ENCODE data around the gene DENND4A.
A peak's percentile ranks its signal among the peaks of the same experiment; 100 is the strongest.

DENND4A gene

GRCh38 chr15:65666257-65666656, 125.8 kb downstream of the DENND4A start:
- peak; percentile 20 for DNase-seq (ENCODE audit: low spot score)

GRCh38 chr15:65663521-65663920, 128.6 kb downstream of the DENND4A start:
- DNase-seq (ENCODE audit: low spot score), result no peak

DNA sequence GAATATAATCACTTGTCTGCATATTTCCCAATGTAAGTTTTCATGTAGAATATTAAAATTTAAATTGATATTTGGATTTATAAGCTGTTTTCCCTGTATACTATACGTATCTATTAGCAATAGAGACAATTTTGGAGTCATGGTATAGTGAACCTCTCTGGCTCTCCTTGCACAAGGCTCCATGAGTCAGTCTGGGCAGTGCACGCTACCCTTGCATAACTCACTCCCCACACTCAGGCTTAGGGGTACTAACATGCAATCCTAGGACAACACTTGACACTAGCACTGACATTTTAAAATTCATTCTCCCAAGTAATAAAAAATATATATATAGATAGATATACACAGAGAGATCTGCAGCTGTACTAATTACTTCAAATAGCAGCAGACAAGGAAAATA, 131.2 kb downstream of the DENND4A start:
- DNase-seq (ENCODE audit: low spot score), result no peak

DNA sequence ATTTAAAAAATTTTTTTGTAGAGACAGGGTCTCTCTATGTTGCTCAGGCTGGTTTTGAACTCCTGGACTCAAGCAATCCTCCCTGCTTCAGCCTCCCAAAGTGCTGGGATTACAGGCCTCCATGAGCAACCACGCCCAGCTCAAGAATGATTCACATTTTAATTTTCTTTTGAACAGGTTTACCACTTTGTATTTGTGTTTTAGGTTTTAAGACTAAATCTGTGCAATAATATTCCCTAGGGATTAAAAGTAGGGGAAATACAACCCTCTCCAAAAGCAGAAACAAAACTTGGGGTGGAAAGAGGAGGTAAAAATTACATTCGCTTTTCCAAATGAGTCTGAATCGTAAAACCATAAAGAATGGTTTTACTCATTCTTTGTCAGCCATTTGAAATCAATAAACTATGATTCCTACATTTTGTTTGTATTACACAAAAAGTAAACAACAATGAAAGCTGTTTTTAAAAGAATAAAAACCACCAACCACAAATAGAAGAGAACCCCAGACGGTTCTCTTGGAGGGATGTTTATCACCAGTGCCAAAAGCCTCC, 132.5 kb downstream of the DENND4A start:
- no peak for DNase-seq (ENCODE audit: low spot score)

DNA sequence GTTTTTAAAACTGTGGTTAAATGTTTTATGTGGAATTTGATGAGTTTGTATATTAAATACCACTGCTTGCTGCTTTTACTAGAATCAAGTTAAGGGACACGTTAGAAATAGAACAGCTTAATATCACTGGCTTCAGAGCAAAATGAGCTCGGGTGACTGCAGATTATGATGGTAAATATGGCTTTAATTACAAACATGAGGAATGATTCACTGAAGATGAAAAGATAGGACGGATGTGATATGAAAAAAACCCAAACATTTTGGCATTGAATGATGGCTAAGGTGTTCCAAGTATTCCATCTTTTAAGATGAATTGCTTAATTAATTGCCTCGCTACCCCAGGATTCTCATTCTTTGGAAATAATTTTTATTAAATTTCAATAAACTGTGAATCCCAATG, 136.6 kb downstream of the DENND4A start:
- no peak for DNase-seq (ENCODE audit: low spot score)

DNA sequence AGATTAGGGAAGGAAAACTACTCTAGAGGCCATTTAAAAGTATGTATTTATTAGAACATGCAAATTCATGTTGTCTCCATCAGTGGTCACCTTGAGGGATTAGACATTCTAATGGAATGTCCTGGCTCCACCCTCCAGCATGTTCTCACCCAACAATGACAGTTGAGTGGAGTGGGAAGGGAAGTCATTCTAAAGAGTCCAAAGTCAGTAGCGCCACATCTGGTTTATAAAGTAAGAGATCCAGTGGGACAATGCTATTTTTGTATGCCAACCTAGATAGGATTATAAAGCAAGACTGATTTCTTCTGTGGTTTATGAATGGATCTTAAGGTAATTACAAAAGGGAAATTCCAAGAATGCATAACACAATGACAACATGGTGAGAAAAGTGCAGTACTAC, 137.1 kb downstream of the DENND4A start:
- no peak for DNase-seq (ENCODE audit: low spot score)

DNA sequence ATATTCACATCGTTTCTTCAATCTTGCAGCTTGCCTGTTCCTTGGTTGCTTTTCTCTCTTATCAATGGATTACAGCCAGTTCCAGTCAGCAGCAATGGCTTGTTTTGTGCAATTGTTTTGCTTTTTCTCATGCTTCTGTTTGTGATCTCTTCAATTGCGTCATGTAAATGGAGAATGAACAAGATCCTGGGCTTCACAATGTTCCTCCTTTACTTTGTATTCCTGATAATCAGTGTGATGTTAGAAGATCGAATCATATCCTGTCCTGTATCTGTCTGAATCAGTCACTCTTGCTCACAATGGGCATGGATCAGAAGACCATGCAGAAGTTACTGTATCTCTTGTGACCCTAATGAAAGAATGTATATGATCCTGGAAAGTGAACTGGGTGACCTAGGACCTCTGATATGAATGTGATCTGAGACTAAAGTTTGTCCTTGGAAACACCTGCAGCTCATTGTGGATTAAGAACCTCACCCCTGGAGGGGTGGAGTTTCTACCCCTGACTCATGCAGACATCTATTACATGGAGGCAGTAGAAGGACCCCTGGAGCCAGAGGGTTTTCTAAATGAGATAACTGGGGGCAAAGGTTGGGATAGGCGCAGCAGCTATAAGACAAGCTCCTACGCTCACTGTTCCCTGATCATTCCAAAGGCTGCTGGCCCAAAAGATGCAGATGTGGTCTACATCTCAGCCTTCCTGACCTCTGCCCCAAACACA, 138.1 kb downstream of the DENND4A start:
- no peak for DNase-seq (ENCODE audit: low spot score)

DNA sequence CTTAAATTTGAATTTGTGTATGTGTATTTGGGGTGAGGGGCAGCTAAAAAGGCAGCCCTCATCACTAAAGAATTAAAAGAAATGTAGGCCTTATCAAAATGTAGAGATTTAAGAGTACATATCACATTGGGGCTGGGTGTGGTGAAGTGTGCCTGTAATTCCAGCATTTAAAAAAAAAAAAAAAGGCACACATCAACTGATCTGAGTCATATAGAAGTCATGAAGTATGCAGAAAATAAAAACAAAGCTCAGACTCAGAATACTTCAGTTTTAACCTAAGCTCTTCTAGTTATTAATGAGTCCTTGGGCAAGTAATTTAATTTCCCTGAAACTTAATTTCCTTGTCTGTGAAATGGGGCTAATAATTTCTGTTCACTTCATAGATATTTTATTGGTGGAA, 138.8 kb downstream of the DENND4A start:
- no peak for DNase-seq (ENCODE audit: low spot score)

- DNase-seq (ENCODE audit: low spot score), result no peak
These were observed 140.0 kb downstream of the DENND4A start for GRCh38 chr15:65651831-65652749.

DNA sequence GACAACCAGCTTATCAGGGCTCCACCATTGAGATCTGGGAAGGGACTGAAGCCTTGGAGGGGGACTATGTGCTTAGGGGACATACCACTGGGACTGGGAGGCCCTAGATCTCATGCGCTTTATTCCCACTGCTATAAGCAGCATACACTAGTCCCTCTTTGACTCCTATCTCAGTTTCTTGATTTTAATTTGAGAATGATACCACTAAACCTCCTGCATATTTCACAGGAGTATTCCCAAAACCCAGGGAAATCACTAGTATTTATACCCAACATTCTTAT, 141.1 kb downstream of the DENND4A start:
- DNase-seq (ENCODE audit: low spot score), result no peak

GRCh38 chr15:65650312-65651041, 141.6 kb downstream of the DENND4A start:
- DNase-seq (ENCODE audit: low spot score), result no peak

DNA sequence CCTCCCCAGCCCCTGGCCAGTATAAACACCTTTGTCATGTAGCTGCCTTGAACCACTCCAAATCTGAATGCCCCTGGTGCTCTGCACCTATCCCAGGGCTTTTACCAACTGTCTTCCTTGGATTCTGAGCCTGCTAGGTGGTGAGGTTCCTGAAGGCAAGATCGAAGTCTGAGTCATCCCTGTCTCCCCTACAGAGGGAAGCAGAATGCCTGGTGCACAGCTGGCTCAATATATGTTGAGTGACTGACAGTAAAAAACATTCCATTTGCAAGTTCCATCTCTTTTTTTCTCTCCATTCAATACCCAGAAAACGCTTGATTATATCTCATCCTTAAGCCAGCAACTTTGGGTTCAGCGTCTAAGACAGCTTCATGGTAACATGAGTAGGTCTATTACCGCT, 145.6 kb downstream of the DENND4A start:
- DNase-seq (ENCODE audit: low spot score), result no peak

GRCh38 chr15:65645392-65645791, 146.7 kb downstream of the DENND4A start:
- no peak for DNase-seq (ENCODE audit: low spot score)

DNA sequence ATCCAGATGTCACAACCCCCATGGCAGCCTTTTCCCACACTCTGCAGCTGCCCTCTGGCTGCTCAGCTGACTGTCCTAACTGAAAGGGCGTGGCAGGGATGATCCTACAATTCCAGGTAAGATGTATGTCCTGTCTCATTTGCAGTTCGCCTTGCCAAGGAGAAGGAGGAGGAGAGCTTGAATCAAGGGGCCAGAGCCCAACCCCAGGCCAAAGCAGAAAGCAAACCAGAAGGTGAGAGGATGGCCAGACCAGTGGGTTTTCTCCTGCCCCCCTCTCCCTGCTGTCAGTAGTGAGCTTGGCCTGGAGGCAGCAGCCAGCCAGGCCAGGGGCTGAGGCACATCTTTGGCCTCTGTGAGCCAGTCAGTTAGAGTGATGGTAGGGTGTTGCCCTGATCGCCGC, 147.8 kb downstream of the DENND4A start:
- no peak for DNase-seq (ENCODE audit: low spot score)

GRCh38 chr15:65642594-65642993, 149.5 kb downstream of the DENND4A start:
- DNase-seq (ENCODE audit: low spot score), result no peak

DNA sequence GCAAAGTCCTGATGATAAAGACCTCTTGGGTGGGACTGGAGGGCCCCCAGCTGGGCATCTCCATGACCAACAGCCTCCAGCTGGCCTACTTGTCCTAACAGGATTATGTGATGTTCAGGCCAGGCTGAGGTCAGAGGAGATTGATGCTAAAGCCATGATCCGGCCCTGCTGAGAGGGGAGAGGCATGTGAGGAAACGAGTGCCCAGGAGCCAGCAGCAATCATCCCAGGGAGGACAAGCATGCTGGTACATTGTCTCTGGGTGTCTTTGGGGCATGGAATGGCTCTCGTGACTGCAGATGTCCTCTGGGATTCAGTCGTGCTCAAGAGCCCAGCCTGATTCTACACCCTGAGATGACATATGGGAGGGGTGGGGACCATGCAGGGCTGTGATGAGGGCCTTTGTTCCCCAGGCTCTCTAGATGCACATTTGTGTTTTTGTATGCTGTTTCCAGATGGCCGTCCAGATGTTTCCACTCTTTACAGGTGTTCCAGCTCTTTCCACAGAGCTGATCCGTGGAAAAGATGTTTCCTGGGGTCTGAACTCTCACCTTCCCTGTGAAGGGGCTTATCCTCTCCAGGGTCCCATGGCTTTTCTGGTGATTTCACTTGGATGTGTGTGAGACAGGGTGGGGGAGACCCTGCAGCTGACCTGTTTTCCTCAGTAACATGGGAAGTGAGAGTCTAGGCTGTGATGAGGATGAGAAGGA, 150.2 kb downstream of the DENND4A start:
- no peak for DNase-seq (ENCODE audit: low spot score)

- no peak for DNase-seq (ENCODE audit: low spot score)
These were observed 152.6 kb downstream of the DENND4A start for GRCh38 chr15:65639509-65639908.

- DNase-seq (ENCODE audit: low spot score), result peak; percentile 72
These were observed 153.4 kb downstream of the DENND4A start for GRCh38 chr15:65638681-65639089.

GRCh38 chr15:65638109-65638508, 154.0 kb downstream of the DENND4A start:
- no peak for DNase-seq (ENCODE audit: low spot score)

DNA sequence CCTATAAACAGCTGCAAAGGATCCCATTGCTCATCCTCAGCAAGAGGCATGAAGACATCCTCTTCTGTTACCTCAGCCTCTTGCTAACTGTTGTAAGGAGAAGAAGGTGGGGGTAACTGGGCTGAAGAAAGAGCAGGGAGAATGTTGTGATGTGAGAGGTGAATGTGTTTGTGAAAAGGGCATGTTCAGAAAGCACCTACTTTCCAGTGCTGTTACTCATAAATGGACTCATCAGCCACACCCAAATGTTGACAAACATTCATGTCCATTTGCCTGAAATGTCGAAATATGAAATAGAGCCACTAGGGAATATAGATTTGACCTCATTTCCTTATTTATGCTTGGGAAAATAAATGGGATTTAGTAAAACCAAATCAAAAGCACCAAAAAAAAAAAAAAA, 157.7 kb downstream of the DENND4A start:
- DNase-seq (ENCODE audit: low spot score), result no peak

- no peak for DNase-seq (ENCODE audit: low spot score)
These were observed 158.3 kb downstream of the DENND4A start for GRCh38 chr15:65633752-65634151.
